ENCODE data around the gene NAXD.

The NAXD gene

DNA sequence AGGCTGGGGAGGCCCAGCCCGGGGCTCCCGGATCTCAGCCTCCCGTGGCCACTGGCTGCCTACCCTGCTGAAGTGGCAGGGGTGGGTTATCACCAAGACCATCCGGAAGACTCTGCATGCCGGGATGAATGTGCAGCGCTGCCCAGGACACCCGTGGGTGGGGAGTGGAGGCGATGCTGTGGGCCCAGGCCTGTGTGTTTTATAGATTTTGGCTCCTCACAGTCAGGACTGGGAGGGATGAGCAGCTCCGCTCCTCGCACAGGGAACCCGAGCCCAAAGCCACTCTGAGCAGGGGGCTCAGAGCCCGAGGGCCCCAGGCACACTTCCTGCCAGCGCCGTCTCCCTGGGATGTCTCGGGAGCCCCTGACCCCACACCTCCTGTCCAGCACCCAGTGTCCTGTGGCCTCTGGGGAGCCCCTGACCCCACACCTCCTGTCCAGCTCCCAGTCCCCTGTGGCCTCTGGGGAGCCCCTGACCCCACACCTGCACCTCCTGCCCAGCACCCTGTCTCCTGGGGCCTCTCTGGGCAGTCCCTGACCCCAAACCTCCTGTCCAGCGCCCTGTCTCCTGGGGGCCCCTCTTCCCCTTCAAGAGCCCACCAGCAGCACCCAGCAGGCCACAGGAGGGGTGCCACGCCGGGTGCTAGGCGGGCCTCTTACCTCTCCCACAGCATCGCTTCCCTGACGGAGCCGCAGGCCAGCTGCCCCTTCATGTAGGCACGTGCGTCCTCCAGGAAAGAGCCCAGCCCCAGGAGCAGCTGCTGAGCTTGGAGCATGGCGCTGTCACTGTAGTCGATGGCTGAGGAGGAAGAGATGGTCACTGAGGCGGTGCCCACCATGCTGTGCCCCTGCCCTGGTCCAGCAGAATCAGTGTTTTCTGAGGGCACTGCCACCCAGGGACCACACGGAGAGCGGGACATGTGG lies 31.4 kb downstream of the NAXD start:
- Histone ChIP-seq H3K9me3 (ENCODE audit: insufficient read depth, low read length) (no peaks in the 10 kb centered on the region), H4K20me1 (ENCODE audit: low read depth, low read length) (no peaks in the 10 kb centered on the region), H3K27me3 (ENCODE audit: low read length) (no peaks in the 10 kb centered on the region), H3K4me3 (ENCODE audit: insufficient read depth, low read length, poor library complexity, severe bottlenecking) (no peak overlapping the region), H3K27ac (ENCODE audit: low read depth, low read length) (no peak overlapping the region), H3K79me2 (ENCODE audit: insufficient read depth, low read length) (no peaks in the 10 kb centered on the region), H3K36me3 (ENCODE audit: low read length) (no peaks in the 10 kb centered on the region), H3K9me2 (replicated peaks; ENCODE audit: insufficient read depth, low read length) (no peaks in the 10 kb centered on the region), H3F3A (ENCODE audit: insufficient read depth) (no peaks in the 10 kb centered on the region), H2AFZ (ENCODE audit: low read depth, low read length, severe bottlenecking) (no peak overlapping the region), H3K9ac (ENCODE audit: low read length) (no peak overlapping the region), H3K4me2 (ENCODE audit: low read depth, low read length, poor library complexity, severe bottlenecking) (no peak overlapping the region)
- TF ChIP-seq, protein P1, sequence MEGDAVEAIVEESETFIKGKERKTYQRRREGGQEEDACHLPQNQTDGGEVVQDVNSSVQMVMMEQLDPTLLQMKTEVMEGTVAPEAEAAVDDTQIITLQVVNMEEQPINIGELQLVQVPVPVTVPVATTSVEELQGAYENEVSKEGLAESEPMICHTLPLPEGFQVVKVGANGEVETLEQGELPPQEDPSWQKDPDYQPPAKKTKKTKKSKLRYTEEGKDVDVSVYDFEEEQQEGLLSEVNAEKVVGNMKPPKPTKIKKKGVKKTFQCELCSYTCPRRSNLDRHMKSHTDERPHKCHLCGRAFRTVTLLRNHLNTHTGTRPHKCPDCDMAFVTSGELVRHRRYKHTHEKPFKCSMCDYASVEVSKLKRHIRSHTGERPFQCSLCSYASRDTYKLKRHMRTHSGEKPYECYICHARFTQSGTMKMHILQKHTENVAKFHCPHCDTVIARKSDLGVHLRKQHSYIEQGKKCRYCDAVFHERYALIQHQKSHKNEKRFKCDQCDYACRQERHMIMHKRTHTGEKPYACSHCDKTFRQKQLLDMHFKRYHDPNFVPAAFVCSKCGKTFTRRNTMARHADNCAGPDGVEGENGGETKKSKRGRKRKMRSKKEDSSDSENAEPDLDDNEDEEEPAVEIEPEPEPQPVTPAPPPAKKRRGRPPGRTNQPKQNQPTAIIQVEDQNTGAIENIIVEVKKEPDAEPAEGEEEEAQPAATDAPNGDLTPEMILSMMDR (IDR thresholded peaks at IDR 0.05; ENCODE audit: insufficient read depth, low read length, poor library complexity, severe bottlenecking) = no peak
- no peak for TF ChIP-seq EZH2phosphoT487 (conservative IDR thresholded peaks at IDR 0.05; ENCODE audit: low read length)

GRCh38 chr13:110647365-110647737 lies 32.0 kb downstream of the NAXD start:
- Histone ChIP-seq H3F3A (ENCODE audit: insufficient read depth) (no peaks in the 10 kb centered on the region), H2AFZ (ENCODE audit: low read depth, low read length, severe bottlenecking) (no peak overlapping the region), H3K27me3 (ENCODE audit: low read length) (no peaks in the 10 kb centered on the region), H3K27ac (ENCODE audit: low read depth, low read length) (no peak overlapping the region), H3K9me2 (replicated peaks; ENCODE audit: insufficient read depth, low read length) (no peaks in the 10 kb centered on the region), H3K36me3 (ENCODE audit: low read length) (no peaks in the 10 kb centered on the region), H3K79me2 (ENCODE audit: insufficient read depth, low read length) (no peaks in the 10 kb centered on the region), H4K20me1 (ENCODE audit: low read depth, low read length) (no peaks in the 10 kb centered on the region), H3K9me3 (ENCODE audit: insufficient read depth, low read length) (no peaks in the 10 kb centered on the region), H3K4me2 (ENCODE audit: low read depth, low read length, poor library complexity, severe bottlenecking) (no peak overlapping the region), H3K9ac (ENCODE audit: low read length) (no peak overlapping the region), H3K4me3 (ENCODE audit: insufficient read depth, low read length, poor library complexity, severe bottlenecking) (no peak overlapping the region)
- TF ChIP-seq EZH2phosphoT487 (conservative IDR thresholded peaks at IDR 0.05; ENCODE audit: low read length) = no peak
- TF ChIP-seq, protein P1 (IDR thresholded peaks at IDR 0.05; ENCODE audit: insufficient read depth, low read length, poor library complexity, severe bottlenecking) = no peak

DNA sequence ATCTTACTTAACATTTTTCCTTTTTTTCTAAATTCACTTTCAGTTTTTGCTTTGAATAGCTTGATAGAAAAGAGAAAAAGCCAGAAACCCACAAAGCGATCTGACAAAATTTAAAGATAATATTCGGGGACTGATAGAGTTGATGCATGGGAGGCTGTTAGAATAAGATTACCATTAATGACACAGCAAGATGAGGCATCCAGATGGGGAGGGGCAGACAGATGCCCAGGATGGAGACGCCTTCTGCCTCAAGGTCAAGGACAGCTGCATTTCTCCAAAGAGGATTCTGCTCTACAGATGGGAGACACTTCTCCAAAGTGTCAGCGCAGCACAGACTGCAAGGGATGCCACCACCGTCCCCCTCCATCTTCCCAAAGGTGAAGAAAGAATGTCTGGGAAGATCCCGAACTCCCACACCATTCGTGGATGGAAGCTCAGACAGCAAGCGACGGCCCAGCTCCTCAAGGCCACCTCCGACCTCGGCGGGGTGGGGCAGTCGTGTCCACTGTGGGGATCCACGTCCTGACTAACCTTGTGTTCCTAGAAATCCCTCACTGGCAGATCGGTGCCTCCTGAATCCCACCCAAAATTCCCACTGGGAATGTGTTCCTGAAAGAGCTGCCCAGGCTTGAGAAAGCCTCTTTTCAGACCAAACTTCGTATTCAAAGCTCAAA lies 32.9 kb downstream of the NAXD start:
- Histone ChIP-seq H3K36me3 (ENCODE audit: low read length) (no peaks in the 10 kb centered on the region), H4K20me1 (ENCODE audit: low read depth, low read length) (no peaks in the 10 kb centered on the region), H3K27ac (ENCODE audit: low read depth, low read length) (no peak overlapping the region), H3K4me3 (ENCODE audit: insufficient read depth, low read length, poor library complexity, severe bottlenecking) (no peak overlapping the region), H3K9me2 (replicated peaks; ENCODE audit: insufficient read depth, low read length) (no peaks in the 10 kb centered on the region), H3K9ac (ENCODE audit: low read length) (no peak overlapping the region), H3K9me3 (ENCODE audit: insufficient read depth, low read length) (no peaks in the 10 kb centered on the region), H3K79me2 (ENCODE audit: insufficient read depth, low read length) (no peaks in the 10 kb centered on the region), H3K4me2 (ENCODE audit: low read depth, low read length, poor library complexity, severe bottlenecking) (no peak overlapping the region), H3F3A (ENCODE audit: insufficient read depth) (no peaks in the 10 kb centered on the region), H2AFZ (ENCODE audit: low read depth, low read length, severe bottlenecking) (no peak overlapping the region), H3K27me3 (ENCODE audit: low read length) (no peaks in the 10 kb centered on the region)
- TF ChIP-seq, protein P1 (IDR thresholded peaks at IDR 0.05; ENCODE audit: insufficient read depth, low read length, poor library complexity, severe bottlenecking) = no peak
- no peak for TF ChIP-seq EZH2phosphoT487 (conservative IDR thresholded peaks at IDR 0.05; ENCODE audit: low read length)

Measured in SU-DHL-6 (cell line).